SJCRH30 (cell line): ENCODE results near the gene CYP24A1. TPM values are rescaled to one million over a fixed set of nuclear protein-coding genes. Genes with fewer than 3 reads are reported as not detected.

Source experiments
- DNase-seq, 2 experiments: peaks; one replicate each; pipeline ENCODE4 v3.0.0-alpha.2; 2015 to 2020
- H3K27ac ChIP-seq: fragments of 250-450 bp; sonication (Bioruptor Pico); 2 replicates; pipeline ENCODE4 v1.5.1; 2020; ENCODE audit warnings: mild to moderate bottlenecking, moderate library complexity
- H3K27me3 ChIP-seq: fragments of 250-450 bp; sonication (Bioruptor Pico); 2 replicates; pipeline ENCODE4 v1.5.1; 2020; ENCODE audit warnings: mild to moderate bottlenecking, moderate library complexity
- H3K36me3 ChIP-seq: fragments of 250-450 bp; sonication (Bioruptor Pico); 2 replicates; pipeline ENCODE4 v1.5.1; 2020; ENCODE audit warnings: mild to moderate bottlenecking, moderate library complexity
- H3K4me1 ChIP-seq: fragments of 250-450 bp; sonication (Bioruptor Pico); 2 replicates; pipeline ENCODE4 v1.5.1; 2020; ENCODE audit warnings: mild to moderate bottlenecking, moderate library complexity
- H3K4me3 ChIP-seq: fragments of 250-450 bp; sonication (Bioruptor Pico); 2 replicates; pipeline ENCODE4 v1.5.1; 2020; ENCODE audit warnings: mild to moderate bottlenecking, moderate library complexity
- H3K9me3 ChIP-seq: fragments of 250-450 bp; sonication (Bioruptor Pico); replicated peaks from 2 replicates; pipeline ENCODE4 v1.5.1; 2020; ENCODE audit warnings: mild to moderate bottlenecking, moderate library complexity
- total RNA-seq: library from RNA; depleted of rRNA; stranded (reverse); fragments of >200 nt; shearing (Covaris generic); gene quantifications from 2 replicates; pipeline ENCODE4 v1.2.3, GENCODE V29; 2014; rRNA removed

Gene CYP24A1
- total RNA-seq, 1 experiment from 2014 or later, result not detected

GRCh38 chr20:54104781-54105180 is 69.0 kb downstream of the CYP24A1 start:
- H3K27me3 ChIP-seq, result 0 out of 2 replicates have a peak, but pooled peaks cover 5% of the 10 kb centered on the region
- H3K4me1 ChIP-seq, result no peaks in the 10 kb centered on the region
- no peak overlapping the region for H3K4me3 ChIP-seq
- H3K9me3 ChIP-seq, result no peaks in the 10 kb centered on the region
- H3K27ac ChIP-seq, result no peak overlapping the region
- no peak for DNase-seq
- H3K36me3 ChIP-seq, result no peaks in the 10 kb centered on the region

- H3K27ac ChIP-seq, result no peak overlapping the region
- no peak overlapping the region for H3K4me3 ChIP-seq
- no peaks in the 10 kb centered on the region for H3K36me3 ChIP-seq
- peaks cover 5% of the 10 kb centered on the region; the same call in 1 of the 2 replicates for H3K27me3 ChIP-seq
- no peak for DNase-seq
- H3K4me1 ChIP-seq, result no peaks in the 10 kb centered on the region
- H3K9me3 ChIP-seq, result no peaks in the 10 kb centered on the region
Observed at GRCh38 chr20:54103762-54104600, 69.8 kb downstream of the CYP24A1 start.

Other genes starting within 250 kb of the CYP24A1 start
- gene BCAS1, start 103.4 kb downstream of the CYP24A1 start, total RNA-seq, result 0.16 and 0.23 TPM in 2 replicates
- gene PFDN4, start 34.1 kb upstream of the CYP24A1 start, total RNA-seq, result 129 and 168 TPM in 2 replicates